BLaER1 (cell line): Measurements from ENCODE around the gene MPC1.
"Not testable (repeated sequence)": the region's sequence is repeated elsewhere in the genome, so short reads cannot be mapped to it uniquely, and the experiment has no call there.

Experiments
- H3K27ac ChIP-seq: shearing (Covaris generic); formaldehyde crosslinking; 2 replicates; pipeline ENCODE4 v1.8.1; 2022
- H3K27me3 ChIP-seq: shearing (Covaris generic); formaldehyde crosslinking; 2 replicates; pipeline ENCODE4 v1.8.1; 2022
- H3K36me3 ChIP-seq: shearing (Covaris generic); formaldehyde crosslinking; 2 replicates; pipeline ENCODE4 v1.8.1; 2022
- H3K4me1 ChIP-seq: shearing (Covaris generic); formaldehyde crosslinking; 2 replicates; pipeline ENCODE4 v1.8.1; 2022
- H3K4me2 ChIP-seq: shearing (Covaris generic); formaldehyde crosslinking; 2 replicates; pipeline ENCODE4 v1.8.1; 2022
- H3K4me3 ChIP-seq: shearing (Covaris generic); formaldehyde crosslinking; 2 replicates; pipeline ENCODE4 v1.8.1; 2022
- H3K9ac ChIP-seq: shearing (Covaris generic); formaldehyde crosslinking; 2 replicates; pipeline ENCODE4 v1.8.1; 2022
- H3K9me3 ChIP-seq: shearing (Covaris generic); formaldehyde crosslinking; 2 replicates; pipeline ENCODE4 v1.8.1; 2022
- H4K20me1 ChIP-seq: shearing (Covaris generic); formaldehyde crosslinking; 2 replicates; pipeline ENCODE4 v1.8.1; 2022
- Cebpa-rat ChIP-seq: shearing (Covaris generic); IDR thresholded peaks from 2 replicates; pipeline ENCODE4 v1.8.1; 2022

The MPC1 gene

GRCh38 chr6:166394036-166394892 lies 11.5 kb upstream of the MPC1 start:
- H3K4me1 ChIP-seq, result peaks cover 21% of the 10 kb centered on the region
- no peak for TF ChIP-seq Cebpa-rat
- H4K20me1 ChIP-seq, result no peaks in the 10 kb centered on the region
- no peak overlapping the region for H3K4me3 ChIP-seq
- peaks cover 6% of the 10 kb centered on the region for H3K9me3 ChIP-seq
- H3K27me3 ChIP-seq, result no peaks in the 10 kb centered on the region
- H3K9ac ChIP-seq, result no peak overlapping the region
- no peak overlapping the region for H3K4me2 ChIP-seq
- no peak overlapping the region for H3K27ac ChIP-seq
- H3K36me3 ChIP-seq, result no peaks in the 10 kb centered on the region

- H3K36me3 ChIP-seq, result no peaks in the 10 kb centered on the region
- TF ChIP-seq Cebpa-rat, result no peak
- no peaks in the 10 kb centered on the region for H3K27me3 ChIP-seq
- H3K9ac ChIP-seq, result no peak overlapping the region
- H3K27ac ChIP-seq, result no peak overlapping the region
- no peak overlapping the region for H3K4me3 ChIP-seq
- H3K9me3 ChIP-seq, result peaks cover 6% of the 10 kb centered on the region
- peaks cover 21% of the 10 kb centered on the region for H3K4me1 ChIP-seq
- no peaks in the 10 kb centered on the region for H4K20me1 ChIP-seq
- no peak overlapping the region for H3K4me2 ChIP-seq
Measured at GRCh38 chr6:166393535-166393823, 10.7 kb upstream of the MPC1 start.

- H3K4me1 ChIP-seq, result peaks cover 18% of the 10 kb centered on the region
- H3K27ac ChIP-seq, H3K9ac ChIP-seq, H3K27me3 ChIP-seq, H3K9me3 ChIP-seq, H3K4me2 ChIP-seq, H3K4me3 ChIP-seq, H3K36me3 ChIP-seq, H4K20me1 ChIP-seq: not testable (repeated sequence)
Measured at GRCh38 chr6:166392755-166393534, 10.2 kb upstream of the MPC1 start.

GRCh38 chr6:166389119-166389518 lies 6.4 kb upstream of the MPC1 start:
- Histone ChIP-seq H3K27me3 (no peaks in the 10 kb centered on the region), H3K4me1 (peaks cover 12% of the 10 kb centered on the region), H3K27ac (no peak overlapping the region), H3K4me3 (no peak overlapping the region), H3K9ac (no peak overlapping the region), H3K9me3 (no peaks in the 10 kb centered on the region), H3K4me2 (no peak overlapping the region), H4K20me1 (no peaks in the 10 kb centered on the region), H3K36me3 (no peaks in the 10 kb centered on the region)
- no peak for TF ChIP-seq Cebpa-rat

DNA sequence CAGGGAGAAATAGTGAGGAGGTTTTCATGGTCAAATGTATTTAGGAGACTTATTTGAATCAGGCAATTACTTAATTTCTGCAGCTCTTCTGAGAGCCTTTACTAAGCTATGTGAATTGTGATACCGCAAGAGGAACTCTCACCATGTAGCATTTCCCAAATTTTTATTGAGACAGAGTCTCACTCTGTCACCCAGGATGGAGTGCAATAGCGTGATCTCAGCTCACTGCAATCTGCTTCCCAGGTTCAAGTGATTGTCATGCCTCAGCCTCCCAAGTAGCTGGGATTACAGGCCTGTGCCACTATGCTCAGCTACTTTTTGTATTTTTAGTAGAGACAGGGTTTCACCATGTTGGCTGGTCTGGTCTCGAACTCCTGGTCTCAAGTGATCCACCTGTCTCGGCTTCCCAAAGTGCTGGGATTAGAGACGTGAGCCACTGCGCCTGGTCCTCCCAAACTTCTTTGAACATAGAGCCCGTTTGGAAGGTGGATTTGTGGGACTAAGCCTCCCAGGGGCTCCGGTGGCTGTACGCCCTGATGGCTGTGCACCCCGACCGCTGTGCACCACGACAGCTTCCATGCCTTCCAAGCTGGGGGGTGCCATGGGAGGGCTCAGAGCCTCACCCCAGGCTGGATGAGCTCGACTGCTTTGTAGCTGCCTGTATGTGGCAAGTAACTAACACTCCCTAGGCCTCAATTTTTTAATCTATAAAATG lies 5.7 kb upstream of the MPC1 start:
- Histone ChIP-seq H3K4me2 (no peak overlapping the region), H3K36me3 (no peaks in the 10 kb centered on the region), H3K4me1 (peaks cover 15% of the 10 kb centered on the region), H3K9ac (no peak overlapping the region), H3K9me3 (no peaks in the 10 kb centered on the region), H3K27me3 (no peaks in the 10 kb centered on the region), H4K20me1 (no peaks in the 10 kb centered on the region), H3K27ac (no peak overlapping the region), H3K4me3 (no peak overlapping the region)
- no peak for TF ChIP-seq Cebpa-rat

GRCh38 chr6:166387642-166388289 lies 5.0 kb upstream of the MPC1 start:
- no peak for TF ChIP-seq Cebpa-rat
- Histone ChIP-seq H3K9ac (no peak overlapping the region), H3K4me3 (no peak overlapping the region), H3K9me3 (no peaks in the 10 kb centered on the region), H3K27me3 (no peaks in the 10 kb centered on the region), H3K36me3 (no peaks in the 10 kb centered on the region), H4K20me1 (no peaks in the 10 kb centered on the region), H3K27ac (no peak overlapping the region), H3K4me2 (no peak overlapping the region), H3K4me1 (peaks cover 15% of the 10 kb centered on the region)

DNA sequence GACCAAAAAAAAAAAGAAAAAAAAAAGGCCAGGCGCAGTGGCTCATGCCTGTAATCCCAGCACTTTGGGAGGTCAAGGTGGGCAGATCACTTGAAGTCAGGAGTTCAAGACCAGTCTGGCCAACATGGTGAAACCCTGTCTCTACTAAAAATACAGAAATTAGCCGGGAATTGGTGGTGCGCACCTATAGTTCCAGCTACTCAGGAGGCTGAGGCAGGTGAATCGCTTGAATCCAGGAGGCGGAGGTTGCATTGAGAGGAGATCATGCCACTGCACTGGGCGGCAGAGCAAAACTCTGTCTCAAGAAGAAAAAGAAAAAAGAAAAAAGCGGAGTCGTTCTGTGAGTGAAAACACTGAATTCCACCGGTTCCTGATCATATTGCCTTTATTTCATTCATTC lies 4.4 kb upstream of the MPC1 start:
- H3K27ac ChIP-seq, H3K9me3 ChIP-seq, H4K20me1 ChIP-seq, H3K36me3 ChIP-seq, H3K27me3 ChIP-seq, H3K9ac ChIP-seq, H3K4me2 ChIP-seq, H3K4me3 ChIP-seq: not testable (repeated sequence)
- H3K4me1 ChIP-seq, result peaks cover 16% of the 10 kb centered on the region

GRCh38 chr6:166386111-166386510 lies 3.4 kb upstream of the MPC1 start:
- no peak overlapping the region for H3K27ac ChIP-seq
- H4K20me1 ChIP-seq, result peaks cover 6% of the 10 kb centered on the region; the same call in 1 of the 2 replicates
- H3K36me3 ChIP-seq, result no peaks in the 10 kb centered on the region
- no peaks in the 10 kb centered on the region for H3K9me3 ChIP-seq
- H3K27me3 ChIP-seq, result peaks cover 5% of the 10 kb centered on the region; the same call in 1 of the 2 replicates
- H3K4me3 ChIP-seq, result no peak overlapping the region
- no peak overlapping the region for H3K9ac ChIP-seq
- no peak overlapping the region for H3K4me2 ChIP-seq
- peaks cover 25% of the 10 kb centered on the region for H3K4me1 ChIP-seq
- TF ChIP-seq Cebpa-rat, result no peak

DNA sequence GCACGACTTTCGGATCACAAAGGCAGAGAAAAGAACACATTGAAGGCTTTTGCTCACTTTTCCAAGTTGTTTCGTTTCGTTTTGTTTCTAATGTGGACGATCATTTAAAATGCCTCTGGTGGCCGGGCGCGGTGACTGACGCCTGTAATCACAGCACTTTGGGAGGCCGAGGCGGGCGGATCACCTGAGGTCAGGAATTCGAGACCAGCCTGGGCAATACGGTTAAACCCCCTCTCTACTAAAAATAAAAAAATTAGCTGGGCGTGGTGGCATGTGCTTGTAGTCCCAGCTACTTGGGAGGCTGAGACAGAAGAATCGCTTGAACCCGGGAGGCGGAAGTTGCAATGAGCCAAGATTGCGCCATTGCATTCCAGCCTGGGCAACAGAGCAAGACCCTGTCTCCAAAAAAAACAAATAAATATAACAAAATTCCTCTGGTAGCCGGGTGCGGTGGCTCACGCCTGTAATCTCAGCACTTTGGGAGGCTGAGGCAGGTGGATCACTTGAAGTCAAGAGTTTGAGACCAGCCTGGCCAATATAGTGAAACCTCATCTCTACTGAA lies 1.1 kb upstream of the MPC1 start:
- H3K27ac ChIP-seq, result peak overlapping the region; percentile 82
- peak overlapping the region; percentile 96 for H3K4me3 ChIP-seq

More for the DNA sequence above, 1.1 kb upstream of the MPC1 start:
- H3K9ac ChIP-seq, result peak overlapping the region; percentile 85
- not testable (repeated sequence) for H4K20me1 ChIP-seq, H3K36me3 ChIP-seq, H3K27me3 ChIP-seq, H3K9me3 ChIP-seq
- peak overlapping the region; percentile 98 for H3K4me2 ChIP-seq
- TF ChIP-seq Cebpa-rat, result peak; percentile 58
- peaks cover 28% of the 10 kb centered on the region for H3K4me1 ChIP-seq
